Activated T-helper 1 cell treated with anti-CD3 and anti-CD28 coated beads, Interleukin-12 subunit alpha, Interleukin-12 subunit beta, Interleukin-2, Interleukin-4 antibody, amounts not matched to agents 30 ng/mL and 10 ng/mL and 1 ng/mL, durations not matched to agents 14 hours and 24 hours and 36 hours (primary cell): ENCODE measurements around the gene ENTR1. TPM values are rescaled to one million over a fixed set of nuclear protein-coding genes. Genes with fewer than 3 reads are reported as not detected.

Experiments used
- DNase-seq: peaks from one replicate; pipeline ENCODE4 v3.0.0; 2021; ENCODE audit warnings: low spot score
- H3K27ac Mint-ChIP-seq: one replicate; pipeline ENCODE4 v1.8.0; 2021; ENCODE audit warnings: mild to moderate bottlenecking, mixed read lengths
- H3K27me3 Mint-ChIP-seq: one replicate; pipeline ENCODE4 v1.8.0; 2022; ENCODE audit warnings: mild to moderate bottlenecking, moderate library complexity, mixed read lengths; ENCODE audit not compliant: insufficient read depth
- H3K36me3 Mint-ChIP-seq: one replicate; pipeline ENCODE4 v1.8.0; 2021; ENCODE audit warnings: low read depth, mixed read lengths
- H3K4me1 Mint-ChIP-seq: one replicate; pipeline ENCODE4 v1.8.0; 2021; ENCODE audit warnings: low read depth, mixed read lengths
- H3K4me3 Mint-ChIP-seq: one replicate; pipeline ENCODE4 v1.8.0; 2021; ENCODE audit warnings: mild to moderate bottlenecking, moderate library complexity, mixed read lengths
- H3K9me3 Mint-ChIP-seq: one replicate; pipeline ENCODE4 v1.8.0; 2021; ENCODE audit warnings: mixed read lengths
- intact Hi-C: fragments of 100-400 bp; cut with micrococcal nuclease; formaldehyde crosslinking; loops from one replicate; pipeline ENCODE4 v1.15.1; 2024
- total RNA-seq: library from RNA; stranded (reverse); gene quantifications from 2 replicates; pipeline ENCODE4 v1.2.3, GENCODE V29; 2022

ENTR1 gene
- total RNA-seq, 1 donor from 2014 or later = 54.5 TPM

DNA sequence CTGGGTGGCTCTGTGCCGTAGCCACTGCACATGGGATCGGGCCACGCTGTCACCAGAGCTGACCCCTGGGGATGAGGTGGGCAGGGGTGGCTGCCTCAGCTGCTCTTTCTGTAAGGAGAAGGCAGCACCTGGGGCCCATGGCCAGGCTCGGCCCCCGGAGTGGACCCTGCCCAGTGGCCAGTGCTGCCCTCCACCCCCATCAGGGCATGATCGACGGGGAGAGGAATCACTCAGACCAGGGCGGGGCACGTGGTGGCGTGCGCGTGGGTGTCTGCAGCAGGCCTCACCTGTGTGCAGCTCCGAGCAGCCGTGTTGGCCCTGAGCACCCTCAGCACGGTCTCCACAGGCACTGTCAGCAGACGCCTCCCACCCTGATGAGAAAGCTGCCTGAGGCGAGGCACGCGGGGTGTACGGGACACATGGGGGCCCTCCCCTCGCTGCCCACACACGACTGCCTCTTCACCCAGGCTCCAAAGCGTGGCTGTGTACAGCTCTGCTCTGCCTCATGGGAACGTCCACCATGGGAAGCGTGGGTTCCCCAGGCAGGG is 28.4 kb downstream of the ENTR1 start:
- Mint-ChIP-seq H3K27me3 (no peaks in the 10 kb centered on the region), H3K9me3 (no peaks in the 10 kb centered on the region), H3K27ac (no peak overlapping the region), H3K4me1 (peaks cover 18% of the 10 kb centered on the region), H3K36me3 (peaks cover 28% of the 10 kb centered on the region), H3K4me3 (no peak overlapping the region)
- no peak for DNase-seq
- intact Hi-C loops = no loop called here

DNA sequence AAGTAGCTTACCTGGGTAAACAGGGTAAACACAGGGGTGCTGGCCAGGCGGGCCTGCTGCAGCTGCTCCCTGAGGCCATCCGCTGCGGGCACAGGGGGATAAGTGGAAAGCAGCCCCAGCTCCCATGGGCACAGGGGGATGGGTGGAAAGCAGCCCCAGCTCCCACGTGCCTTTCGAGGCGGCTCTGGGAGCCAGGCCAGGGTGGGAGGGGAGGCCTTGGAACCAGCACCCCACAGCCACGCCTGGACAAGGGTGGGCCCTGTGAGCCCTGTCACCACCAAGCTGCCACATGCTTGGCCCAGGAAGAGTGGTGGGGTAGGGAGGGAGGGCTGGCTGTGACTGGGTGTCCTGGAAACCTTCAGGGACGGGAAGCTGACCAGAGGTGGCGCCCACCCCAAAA is 29.1 kb downstream of the ENTR1 start:
- Mint-ChIP-seq H3K27ac (no peak overlapping the region), H3K4me1 (peaks cover 18% of the 10 kb centered on the region), H3K27me3 (no peaks in the 10 kb centered on the region), H3K4me3 (no peak overlapping the region), H3K36me3 (peaks cover 24% of the 10 kb centered on the region), H3K9me3 (no peaks in the 10 kb centered on the region)
- no peak for DNase-seq
- intact Hi-C loops = no loop called here

DNA sequence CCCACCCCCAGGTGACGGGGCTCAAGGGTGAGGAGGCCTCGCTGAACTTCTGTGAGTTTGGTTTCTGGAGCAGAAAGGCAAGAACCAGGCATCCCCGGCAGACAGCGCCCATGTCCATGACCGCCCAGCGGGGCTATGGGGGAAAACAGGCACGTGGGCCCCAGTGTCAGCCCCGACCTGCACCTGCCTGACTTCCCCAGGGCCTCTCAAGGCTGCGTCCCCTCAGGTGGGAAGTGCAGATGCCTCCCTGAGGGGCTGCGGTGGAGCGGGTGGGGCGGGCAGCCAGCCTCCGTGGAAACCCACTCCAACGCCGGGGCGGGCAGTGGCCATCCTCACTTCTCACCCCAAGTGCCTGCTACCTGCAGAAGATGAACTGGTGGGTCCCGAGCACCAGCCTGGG is 30.0 kb downstream of the ENTR1 start:
- H3K27ac Mint-ChIP-seq = no peak overlapping the region
- H3K4me1 Mint-ChIP-seq = peaks cover 10% of the 10 kb centered on the region
- H3K36me3 Mint-ChIP-seq = peaks cover 18% of the 10 kb centered on the region
- H3K4me3 Mint-ChIP-seq = no peak overlapping the region
- no peaks in the 10 kb centered on the region for H3K9me3 Mint-ChIP-seq
- intact Hi-C loops = no loop called here
- DNase-seq = no peak
- no peaks in the 10 kb centered on the region for H3K27me3 Mint-ChIP-seq

DNA sequence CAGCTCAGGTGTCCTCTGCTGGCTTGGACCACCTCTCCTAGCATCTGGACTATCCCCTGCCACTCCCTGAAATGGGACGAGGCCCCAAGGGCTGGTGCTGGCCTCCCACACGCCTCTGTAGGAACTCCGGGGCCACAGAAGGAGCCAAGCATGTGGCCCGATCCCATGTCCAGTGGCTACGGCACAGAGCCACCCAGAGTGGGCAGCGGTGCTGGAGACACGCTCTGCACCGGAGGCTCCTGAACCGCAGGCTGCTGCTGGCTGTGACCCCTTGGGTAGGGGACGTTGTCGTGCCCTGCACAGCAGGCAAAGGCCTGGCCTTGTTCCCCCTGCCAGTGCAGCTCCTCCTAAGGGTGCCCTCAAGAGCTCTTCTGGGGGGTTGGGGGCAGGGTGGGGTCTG is 30.5 kb downstream of the ENTR1 start:
- H3K9me3 Mint-ChIP-seq = no peaks in the 10 kb centered on the region
- H3K4me3 Mint-ChIP-seq = no peak overlapping the region
- peaks cover 14% of the 10 kb centered on the region for H3K36me3 Mint-ChIP-seq
- peaks cover 6% of the 10 kb centered on the region for H3K4me1 Mint-ChIP-seq
- no peak for DNase-seq
- H3K27ac Mint-ChIP-seq = no peak overlapping the region
- intact Hi-C loops = no loop called here
- H3K27me3 Mint-ChIP-seq = no peaks in the 10 kb centered on the region

DNA sequence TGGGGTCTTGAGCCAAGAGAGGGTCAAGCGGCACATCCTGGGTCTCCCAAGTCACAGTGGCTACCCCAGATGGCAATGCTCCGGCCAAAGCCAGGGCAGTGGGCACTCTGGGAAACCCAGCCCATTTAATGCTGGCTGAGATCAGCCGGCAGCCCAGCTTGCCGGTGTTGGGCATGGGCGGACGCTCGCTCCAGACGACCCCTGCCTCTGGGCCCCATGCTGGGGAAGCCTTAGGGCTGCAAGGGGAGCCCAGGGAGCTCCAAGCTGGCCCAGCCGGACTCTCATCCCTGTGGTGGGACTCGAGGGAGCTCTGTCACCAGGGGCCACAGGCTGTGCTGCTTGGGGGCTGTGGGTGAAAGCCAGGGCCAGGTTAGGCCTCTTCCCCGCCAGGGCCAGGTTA is 31.0 kb downstream of the ENTR1 start:
- intact Hi-C loops = no loop called here
- no peak overlapping the region for H3K4me3 Mint-ChIP-seq
- DNase-seq = no peak
- H3K27me3 Mint-ChIP-seq = no peaks in the 10 kb centered on the region
- H3K27ac Mint-ChIP-seq = no peak overlapping the region
- H3K9me3 Mint-ChIP-seq = no peaks in the 10 kb centered on the region
- peaks cover 10% of the 10 kb centered on the region for H3K36me3 Mint-ChIP-seq
- peaks cover under 1% of the 10 kb centered on the region for H3K4me1 Mint-ChIP-seq

DNA sequence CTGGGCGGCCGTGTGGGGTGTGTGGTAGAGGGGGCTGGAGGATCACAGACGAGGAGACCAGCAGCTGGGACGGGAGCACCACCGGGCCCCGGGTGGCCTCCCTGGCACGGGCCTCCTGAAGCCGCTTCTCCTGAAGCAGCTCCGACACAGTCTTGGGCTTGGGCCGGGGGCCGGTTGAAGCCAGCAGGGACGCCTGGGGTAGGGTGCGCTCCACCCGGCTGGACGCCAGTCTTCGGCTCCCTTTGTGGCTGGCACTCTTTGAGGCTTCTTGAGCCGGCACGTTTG is 31.5 kb downstream of the ENTR1 start:
- H3K4me3 Mint-ChIP-seq = no peak overlapping the region
- peaks cover 6% of the 10 kb centered on the region for H3K36me3 Mint-ChIP-seq
- no peak overlapping the region for H3K27ac Mint-ChIP-seq
- no peaks in the 10 kb centered on the region for H3K9me3 Mint-ChIP-seq
- intact Hi-C loops = no loop called here
- H3K4me1 Mint-ChIP-seq = no peaks in the 10 kb centered on the region
- no peak for DNase-seq
- no peaks in the 10 kb centered on the region for H3K27me3 Mint-ChIP-seq

DNA sequence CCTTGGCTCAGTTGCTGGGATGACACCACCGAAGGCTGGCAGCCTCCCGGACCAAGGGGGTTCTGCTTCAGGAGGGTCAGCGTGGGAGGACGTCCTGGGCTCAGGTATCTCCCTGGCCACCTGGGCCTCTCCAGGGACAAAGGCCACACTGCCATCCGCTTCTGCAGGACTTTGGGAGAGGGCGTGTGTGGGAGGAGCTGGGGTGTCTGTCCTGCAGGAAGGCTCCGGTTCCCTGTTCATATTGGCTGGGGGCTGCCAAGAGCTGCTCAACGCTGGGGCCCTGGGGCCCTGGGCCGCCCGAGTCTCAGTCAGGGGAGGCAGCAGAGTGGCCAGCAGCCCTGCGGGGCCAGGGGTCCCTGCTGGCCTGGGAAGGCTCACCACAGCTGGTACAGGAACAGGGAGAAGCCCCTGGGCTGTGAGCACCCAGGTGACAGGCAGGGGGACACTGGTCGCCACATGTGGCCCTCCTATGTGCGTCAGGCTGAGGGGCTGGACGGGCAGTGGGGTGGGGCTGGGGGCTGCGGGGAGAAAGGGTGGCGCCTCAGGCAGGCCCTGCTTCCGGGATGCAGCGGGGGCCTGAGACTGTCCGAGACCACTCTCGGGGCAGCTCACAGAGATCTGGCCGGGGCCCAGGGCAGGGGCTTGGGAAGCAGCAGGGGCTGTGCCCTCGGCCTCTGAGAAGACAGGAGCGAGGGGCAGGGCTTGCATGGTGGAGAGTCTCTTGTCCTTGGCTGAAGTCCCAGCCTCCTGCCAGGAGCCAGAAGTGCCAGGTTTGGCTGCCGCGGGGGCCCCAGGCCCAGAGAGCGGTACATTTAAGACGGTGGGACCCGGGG is 32.0 kb downstream of the ENTR1 start:
- Mint-ChIP-seq H3K27me3 (no peaks in the 10 kb centered on the region), H3K27ac (no peak overlapping the region), H3K9me3 (no peaks in the 10 kb centered on the region), H3K36me3 (peaks cover 4% of the 10 kb centered on the region), H3K4me3 (no peak overlapping the region), H3K4me1 (no peaks in the 10 kb centered on the region)
- no peak for DNase-seq
- intact Hi-C loops = no loop called here

DNA sequence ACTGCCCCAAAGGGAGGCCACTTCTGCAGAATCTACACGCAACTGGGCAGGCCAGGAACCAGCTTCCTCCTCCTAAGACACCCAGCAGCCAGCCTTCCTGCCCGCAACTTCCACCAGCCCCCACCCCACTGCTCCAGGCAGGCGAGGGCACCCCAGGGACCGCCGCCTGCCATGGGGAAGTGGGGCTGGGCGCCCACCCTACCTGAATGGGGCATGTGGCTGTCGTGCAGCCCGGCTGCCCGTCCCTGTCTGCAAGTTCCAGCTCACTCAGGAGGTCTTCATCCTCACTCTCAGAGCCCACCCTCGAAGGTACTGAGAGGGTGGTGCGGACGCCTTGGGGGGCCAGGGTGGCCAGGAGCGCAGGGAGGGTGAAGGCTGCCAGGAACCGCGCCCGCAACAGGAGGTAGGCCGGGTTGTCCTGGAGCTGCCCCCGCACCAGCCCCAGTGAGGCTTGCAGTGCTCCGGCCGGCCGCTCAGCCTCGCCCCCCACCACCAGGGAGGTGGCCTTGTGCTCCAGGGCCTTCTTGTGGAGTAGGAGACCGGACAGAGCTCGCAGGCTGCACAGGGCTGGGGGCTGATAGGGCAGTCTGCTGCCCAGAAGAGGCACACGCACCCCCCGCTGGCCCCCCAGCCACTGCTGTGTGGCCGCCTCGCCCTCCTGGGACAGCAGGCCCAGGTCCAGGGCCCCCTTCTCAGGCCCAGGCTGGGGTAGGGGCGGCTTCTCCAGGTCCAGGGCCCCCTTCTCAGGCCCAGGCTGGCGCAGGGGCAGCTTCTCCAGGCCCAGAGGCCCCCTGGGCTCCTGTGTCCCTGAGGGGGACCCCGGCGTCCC is 32.9 kb downstream of the ENTR1 start:
- no peak overlapping the region for H3K27ac Mint-ChIP-seq
- peaks cover 4% of the 10 kb centered on the region for H3K36me3 Mint-ChIP-seq
- no peaks in the 10 kb centered on the region for H3K4me1 Mint-ChIP-seq

DNA sequence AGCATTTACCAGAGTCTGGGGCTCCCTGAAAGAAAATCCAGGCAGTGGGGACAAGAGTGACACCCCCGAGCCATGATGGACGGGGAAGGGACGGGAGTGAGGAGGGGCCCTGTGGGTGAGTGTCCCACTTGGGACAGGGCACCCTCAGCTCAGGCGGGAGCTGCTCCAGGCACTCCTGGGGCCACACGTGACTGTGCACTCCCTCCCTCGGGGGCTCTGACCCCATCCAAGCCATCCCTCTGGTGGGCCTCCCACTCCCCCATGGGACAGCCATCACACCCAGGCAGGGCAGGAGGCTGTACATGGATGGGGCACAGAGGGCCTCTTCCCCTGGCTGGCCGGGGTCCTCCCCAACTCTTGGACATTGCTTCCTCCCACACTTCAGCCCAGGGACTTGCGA is 34.0 kb downstream of the ENTR1 start:
- Mint-ChIP-seq H3K9me3 (no peaks in the 10 kb centered on the region), H3K4me3 (no peak overlapping the region), H3K36me3 (peaks cover 3% of the 10 kb centered on the region), H3K27ac (no peak overlapping the region), H3K4me1 (no peaks in the 10 kb centered on the region), H3K27me3 (no peaks in the 10 kb centered on the region)
- intact Hi-C loops = no loop called here
- no peak for DNase-seq

More for the DNA sequence above, 32.9 kb downstream of the ENTR1 start:
- H3K4me3 Mint-ChIP-seq = no peak overlapping the region
- intact Hi-C loops = no loop called here
- no peak for DNase-seq
- no peaks in the 10 kb centered on the region for H3K27me3 Mint-ChIP-seq
- no peaks in the 10 kb centered on the region for H3K9me3 Mint-ChIP-seq

DNA sequence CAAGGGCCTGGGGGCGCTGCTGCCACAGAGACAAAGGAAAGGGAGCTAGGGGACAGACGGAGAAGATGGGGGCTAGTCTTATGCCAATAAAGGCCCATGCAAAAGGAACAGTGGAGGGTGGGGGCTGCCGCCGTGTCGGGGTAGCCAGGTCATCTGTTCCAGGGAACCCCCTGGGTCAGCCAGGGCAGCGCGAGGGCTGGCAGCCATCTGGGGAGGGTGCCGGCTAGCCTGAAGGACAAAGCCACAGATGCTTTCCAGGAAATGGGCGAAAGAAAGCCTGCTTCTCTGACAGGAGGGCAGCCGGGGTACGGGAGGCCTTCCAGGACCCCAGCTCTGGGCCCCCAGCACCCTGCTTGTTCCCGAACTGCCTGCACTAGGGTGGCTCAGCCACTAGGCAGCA is 35.3 kb downstream of the ENTR1 start:
- no peak overlapping the region for H3K4me3 Mint-ChIP-seq
- intact Hi-C loops = no loop called here
- no peak overlapping the region for H3K27ac Mint-ChIP-seq
- peaks cover 3% of the 10 kb centered on the region for H3K36me3 Mint-ChIP-seq
- no peak for DNase-seq
- H3K4me1 Mint-ChIP-seq = no peaks in the 10 kb centered on the region
- H3K9me3 Mint-ChIP-seq = no peaks in the 10 kb centered on the region
- no peaks in the 10 kb centered on the region for H3K27me3 Mint-ChIP-seq

DNA sequence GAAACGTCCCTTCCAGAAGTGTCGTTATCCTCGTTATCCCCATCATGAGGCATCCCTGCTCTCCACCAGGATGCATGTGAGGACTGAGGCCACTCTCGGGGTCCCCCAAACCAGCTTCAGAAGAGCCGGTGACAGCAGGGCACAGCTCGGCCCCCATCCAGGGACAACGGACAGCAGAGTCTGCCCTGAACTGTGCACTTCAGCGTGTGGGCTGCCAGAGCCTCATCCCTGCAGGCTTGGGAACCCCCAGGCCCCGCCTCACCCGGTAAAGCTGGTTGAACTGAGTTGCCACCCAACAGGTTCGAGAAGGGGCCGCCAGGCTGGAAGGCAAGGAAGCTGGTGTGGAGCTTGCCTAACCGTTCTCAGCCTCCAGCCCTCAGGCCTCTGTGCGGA is 36.2 kb downstream of the ENTR1 start:
- DNase-seq = no peak
- H3K4me3 Mint-ChIP-seq = no peak overlapping the region

DNA sequence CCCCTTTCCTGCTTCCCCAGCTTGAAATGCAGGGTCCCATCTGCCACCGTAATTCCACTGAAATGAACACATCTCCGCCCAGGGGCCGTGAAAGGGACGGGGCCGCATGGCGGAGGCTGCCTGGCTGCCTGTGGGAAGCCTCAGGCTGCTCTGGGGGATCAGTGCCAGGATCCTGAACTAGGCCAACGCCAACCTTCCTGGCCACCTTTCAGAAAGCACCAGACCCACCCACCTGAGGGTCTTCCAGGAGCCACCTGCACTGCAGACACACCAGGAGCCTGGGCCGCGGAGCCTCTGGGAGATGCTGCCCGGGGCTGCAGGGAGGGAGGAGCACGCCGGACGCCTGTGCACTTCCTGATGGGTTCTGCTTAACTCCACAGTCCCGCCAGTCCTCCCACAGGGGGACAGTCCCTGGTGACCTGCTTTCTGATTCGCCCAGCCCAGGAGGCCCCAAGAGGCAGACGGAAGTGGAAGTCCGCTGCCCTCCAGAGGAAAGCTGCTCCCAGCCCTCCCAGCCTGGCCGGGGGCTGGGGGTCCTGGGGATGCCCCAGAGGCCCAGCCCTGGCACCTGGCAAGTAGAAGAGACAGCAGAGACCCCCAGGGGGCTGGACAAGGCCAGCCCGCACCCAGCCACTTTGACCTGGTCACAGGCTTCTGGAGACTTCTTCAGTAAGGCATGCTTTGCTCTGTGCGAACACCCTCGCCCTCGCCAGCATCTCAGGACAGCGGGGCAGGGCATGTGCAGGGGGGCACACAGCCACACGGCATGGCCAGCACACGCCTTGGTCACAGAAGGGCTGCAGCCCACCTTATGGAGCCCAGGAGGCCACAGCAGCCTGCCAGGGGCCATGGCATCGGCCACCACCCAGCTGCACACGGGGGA is 36.9 kb downstream of the ENTR1 start, which contains the start of gene CARD9:
CARD9 (minus strand) TSS at position 370 of the 883 bp plus-strand sequence. CDS start 1,591 bp downstream, outside the sequence.
- no peak for DNase-seq
- Mint-ChIP-seq H3K36me3 (peaks cover 1% of the 10 kb centered on the region), H3K9me3 (no peaks in the 10 kb centered on the region), H3K27ac (no peak within 1 kb of the TSS), H3K4me1 (no peaks in the 10 kb centered on the region), H3K4me3 (peak within 1 kb of the TSS; percentile 57), H3K27me3 (no peaks in the 10 kb centered on the region)
- intact Hi-C loops = no loop called here

More for the DNA sequence above, 36.2 kb downstream of the ENTR1 start:
- Mint-ChIP-seq H3K27me3 (no peaks in the 10 kb centered on the region), H3K9me3 (no peaks in the 10 kb centered on the region), H3K36me3 (peaks cover 3% of the 10 kb centered on the region), H3K27ac (no peak overlapping the region), H3K4me1 (no peaks in the 10 kb centered on the region)
- intact Hi-C loops = no loop called here
